ENCODE data around the gene HEY2.

The HEY2 gene

DNA sequence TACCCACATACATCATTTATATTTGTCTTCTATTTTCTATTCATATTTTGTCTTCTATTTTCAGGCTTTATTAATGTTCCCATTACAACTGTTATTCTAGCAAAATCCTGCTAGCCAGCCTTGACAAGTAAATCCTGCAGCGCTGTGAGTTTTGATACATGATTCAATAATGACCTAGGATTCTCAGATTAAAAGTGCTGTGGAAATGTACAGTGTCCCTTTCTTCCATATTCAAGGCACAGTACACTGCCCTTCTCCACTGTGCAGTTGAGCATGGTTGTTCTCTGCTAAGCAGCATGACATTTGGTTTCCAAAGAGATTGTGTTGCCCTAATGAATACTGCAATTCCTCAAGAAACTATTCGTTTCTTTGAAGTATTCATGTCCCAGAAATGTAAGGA is 5.8 kb upstream of the HEY2 start:
- DNase-seq (ENCODE audit: low read depth in 2 of 2): no peak

DNA sequence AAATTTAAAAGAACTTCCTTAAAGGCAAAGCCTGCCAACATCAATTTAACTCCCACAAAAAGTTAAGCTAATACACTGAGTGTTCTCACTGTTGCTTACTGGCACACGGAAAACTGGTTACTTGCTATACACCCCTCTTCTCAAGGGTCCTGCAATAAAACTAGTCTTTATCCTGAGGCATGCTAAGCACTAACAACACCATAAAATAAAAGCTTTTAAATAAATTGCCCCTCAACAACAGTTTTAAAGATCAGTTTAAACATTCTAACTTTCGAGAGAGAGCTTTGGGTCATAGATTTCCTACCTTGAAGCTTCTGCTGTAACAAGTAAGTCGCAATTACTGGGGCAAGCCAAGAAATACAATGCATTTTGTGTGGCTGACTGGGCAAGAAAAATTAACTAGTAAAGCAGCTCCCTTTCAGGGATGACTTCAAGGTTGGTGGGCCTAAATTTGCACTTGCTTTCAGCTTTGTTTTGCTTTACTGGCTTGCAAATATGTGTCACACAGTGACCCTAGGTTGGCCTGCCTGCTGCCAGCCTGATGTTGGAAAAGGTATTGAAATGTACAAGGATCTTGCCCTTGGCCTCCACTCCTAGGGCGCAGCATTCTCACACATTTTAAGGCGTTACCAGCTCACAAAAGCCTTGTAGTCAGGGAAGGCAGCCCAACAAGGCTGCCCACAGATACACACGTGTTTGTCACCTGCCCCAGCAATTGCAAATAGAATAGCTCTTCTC is 4.0 kb upstream of the HEY2 start:
- no peak for DNase-seq (ENCODE audit: low read depth in 2 of 2)

DNA sequence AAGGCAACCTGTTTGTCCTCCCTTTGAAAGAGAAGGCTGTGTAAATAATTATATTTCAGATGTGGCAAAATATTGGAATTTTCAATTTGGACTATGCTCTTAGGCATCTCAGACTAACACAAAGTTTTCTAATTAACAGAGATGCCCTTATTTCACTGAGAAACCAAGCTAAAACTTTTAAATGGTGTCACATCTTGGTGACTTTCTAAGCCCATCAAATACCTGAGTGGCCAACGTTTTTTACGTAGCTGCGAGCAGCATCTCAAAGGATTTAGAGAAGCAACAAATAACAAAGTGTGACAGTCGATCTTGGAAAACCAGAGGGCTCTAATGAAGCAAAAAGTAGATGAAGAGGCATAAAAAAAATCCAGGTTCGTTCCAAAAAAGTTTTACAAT is 3.4 kb upstream of the HEY2 start:
- DNase-seq (ENCODE audit: low read depth in 2 of 2): no peak

DNA sequence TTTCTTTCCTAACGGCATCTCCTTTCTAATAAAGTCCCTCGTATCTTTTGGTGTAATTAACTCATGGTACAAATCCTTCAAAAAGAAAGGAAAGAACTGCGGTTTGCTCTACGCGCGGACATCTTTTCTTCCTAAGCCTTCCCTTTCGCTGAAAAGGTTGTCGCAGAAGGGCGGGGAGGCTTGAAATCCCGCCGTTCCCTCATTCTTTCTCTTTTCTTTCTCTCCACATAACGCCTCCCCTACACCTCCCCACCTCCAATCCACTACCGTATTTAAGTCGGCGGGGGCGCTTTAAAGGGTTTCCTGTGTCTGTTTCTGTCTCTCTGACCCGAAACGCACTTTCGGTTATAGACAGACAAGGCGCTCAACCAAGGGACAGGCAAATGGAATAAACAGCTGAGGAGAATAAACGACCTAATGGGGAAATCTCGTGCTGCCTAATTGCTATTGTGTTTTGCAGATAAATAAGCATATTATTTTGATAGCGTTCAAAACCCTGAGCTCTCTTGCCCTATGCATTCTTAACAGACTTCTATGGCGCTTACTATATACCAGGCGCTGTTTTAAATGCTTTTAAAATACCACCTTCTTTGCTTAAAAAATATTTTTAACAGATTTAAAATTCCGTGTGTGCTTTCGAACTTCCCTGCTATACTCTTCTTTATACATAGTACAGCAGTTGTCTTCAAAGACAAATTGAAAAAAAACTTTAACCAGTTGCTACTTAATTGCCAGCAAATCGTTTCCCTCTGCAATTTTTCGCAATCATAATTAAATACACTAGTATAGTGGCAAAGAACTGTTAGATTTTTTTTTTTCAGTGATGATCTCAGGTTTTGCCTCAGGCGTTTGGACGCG is 2.5 kb upstream of the HEY2 start:
- peak; percentile 20 to 35 for DNase-seq (ENCODE audit: low read depth in 2 of 2)

DNA sequence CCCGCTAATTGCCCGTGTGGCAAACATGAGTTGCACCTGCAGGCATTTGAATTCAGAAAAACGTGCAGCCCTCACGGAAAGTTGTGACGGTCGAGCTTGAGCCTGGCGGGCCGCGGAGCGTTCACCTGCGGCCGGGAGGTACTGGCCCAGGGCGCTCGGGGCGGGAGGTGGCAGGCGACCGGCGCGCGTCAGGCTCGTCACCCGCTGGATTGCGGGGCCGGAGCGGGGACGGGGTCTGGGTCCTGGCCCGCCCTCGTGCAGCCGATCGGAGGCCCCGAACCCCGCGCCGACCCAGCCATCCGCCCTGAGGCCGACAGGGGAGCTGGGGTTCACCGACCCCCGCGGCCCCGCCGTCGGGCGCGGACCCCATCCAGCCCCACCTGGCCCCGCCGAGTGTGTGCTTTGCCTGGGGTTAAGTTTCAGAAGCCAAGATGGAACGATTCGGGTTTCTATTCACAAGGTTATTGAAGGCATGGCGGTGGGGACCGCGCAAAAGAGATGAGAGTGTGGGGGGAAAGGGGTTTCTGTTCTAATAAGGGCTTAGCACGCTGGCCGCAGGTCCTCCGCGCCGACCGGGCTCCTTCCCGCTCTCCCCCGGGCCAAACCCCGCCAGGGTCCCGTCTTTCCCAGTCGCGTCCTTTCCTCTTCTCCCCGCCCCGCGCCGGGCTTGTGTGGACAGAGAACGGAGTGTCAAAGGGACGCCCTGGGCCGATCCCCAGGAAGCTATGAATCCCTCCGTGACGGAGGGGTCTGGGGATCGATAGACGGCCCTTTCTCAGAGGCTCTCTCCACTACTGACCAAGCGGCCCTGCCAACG is 1.6 kb upstream of the HEY2 start:
- no peak for DNase-seq (ENCODE audit: low read depth in 2 of 2)

DNA sequence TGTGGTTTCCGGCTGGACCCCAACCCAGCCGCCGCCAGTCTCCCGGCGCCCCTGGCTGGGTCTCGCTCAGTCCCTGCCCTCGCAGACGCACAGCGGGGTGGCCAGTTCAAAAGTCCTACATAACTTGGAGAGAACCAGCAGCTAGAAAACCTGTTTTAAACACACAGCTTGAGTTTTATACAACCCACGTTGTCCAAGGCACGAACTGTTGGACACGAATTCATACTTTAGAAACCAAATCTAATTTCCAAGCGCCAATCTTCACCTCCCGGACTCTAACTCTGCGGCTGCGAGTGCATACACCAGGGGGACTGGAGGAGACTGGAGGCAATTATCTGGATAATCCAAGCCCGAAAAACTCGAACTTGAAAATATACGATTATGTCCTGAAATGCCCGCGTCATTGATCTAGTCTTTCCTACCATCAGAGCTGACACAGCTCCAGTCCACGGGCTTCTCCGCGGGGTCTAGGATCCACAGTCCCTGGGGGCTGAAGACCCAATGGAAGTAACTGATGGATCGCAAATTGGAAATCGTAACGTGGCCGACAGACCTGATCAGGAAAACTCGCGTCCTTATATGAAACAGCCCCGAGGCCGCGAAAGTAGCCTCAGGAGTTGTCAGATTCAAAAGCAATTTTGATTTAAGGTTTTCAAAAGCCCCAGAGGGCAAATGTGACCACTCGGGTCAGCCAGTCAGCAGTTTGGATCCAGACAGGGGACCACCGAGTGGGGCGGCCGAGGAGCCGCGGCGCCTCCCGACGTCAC is 843 bp upstream of the HEY2 start:
- no peak for DNase-seq (ENCODE audit: low read depth in 2 of 2)

DNA sequence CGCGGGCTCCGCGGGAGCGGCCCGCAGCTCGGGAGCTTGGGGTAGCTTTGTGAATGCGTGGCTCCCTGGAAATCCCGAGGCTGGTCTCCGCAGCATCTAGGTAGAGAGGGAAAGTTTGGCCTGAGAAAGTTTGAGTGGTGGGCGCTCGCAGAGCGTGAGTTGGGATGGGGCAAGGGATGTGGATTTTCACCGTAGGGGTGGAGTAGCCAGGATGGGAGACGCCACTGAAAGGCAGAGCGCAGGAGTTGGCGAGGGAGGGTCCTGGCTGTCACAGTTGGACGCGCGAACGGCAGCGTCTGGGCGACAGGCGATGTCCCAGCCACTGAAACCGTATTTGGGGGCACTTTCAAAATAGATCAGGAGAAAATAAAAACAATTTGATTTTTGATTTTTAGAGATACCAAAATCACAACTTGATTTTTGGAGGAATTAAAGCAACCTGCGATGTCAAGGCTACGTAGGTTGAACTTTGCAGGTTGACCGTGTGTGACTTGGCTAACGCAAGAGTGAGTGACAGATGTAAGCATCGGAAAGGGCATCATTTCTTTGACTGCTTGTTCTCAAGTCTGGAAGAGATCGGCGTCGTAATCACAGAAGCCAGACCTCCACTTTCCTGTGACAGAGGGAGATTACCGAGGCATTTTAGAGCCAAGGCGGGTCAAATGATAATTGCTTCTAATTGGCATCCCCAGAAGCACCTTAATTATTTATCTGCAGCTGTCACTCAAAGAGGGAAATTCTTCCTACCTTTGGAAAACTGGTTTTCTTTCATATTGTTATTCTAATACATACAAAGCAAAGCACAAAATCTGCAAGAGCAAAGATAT is 646 bp downstream of the HEY2 start:
- no peak for DNase-seq (ENCODE audit: low read depth in 2 of 2)

DNA sequence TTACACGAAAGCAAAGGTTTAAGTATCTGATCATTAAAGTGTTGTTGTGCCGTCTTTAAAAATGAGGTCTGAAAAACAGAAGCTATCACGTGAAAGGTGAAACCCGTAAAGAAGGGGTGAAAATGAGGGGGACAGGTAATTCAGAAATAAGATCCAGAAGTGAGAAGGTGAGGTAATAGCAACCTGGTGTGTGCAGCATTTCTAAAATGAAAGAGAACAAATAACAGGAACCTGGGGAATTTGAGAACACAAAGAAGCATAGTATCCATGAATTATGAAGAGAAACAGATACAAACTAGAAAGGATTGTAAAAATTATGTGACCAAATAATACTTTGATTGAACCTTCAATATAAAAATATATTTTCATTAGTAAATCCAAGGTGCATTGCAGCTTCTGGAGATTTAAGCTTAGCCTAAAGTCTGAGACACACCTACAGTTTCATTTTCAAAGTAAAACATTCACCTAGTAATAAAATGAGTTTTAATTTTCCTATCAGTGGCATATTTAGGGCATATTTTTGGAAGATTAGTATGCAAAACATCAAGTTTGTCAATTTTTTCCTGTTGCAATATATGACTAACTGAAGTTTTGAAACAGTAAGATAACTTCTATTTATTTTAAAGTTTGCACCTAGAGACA is 1.4 kb downstream of the HEY2 start:
- DNase-seq (ENCODE audit: low read depth in 2 of 2): no peak

DNA sequence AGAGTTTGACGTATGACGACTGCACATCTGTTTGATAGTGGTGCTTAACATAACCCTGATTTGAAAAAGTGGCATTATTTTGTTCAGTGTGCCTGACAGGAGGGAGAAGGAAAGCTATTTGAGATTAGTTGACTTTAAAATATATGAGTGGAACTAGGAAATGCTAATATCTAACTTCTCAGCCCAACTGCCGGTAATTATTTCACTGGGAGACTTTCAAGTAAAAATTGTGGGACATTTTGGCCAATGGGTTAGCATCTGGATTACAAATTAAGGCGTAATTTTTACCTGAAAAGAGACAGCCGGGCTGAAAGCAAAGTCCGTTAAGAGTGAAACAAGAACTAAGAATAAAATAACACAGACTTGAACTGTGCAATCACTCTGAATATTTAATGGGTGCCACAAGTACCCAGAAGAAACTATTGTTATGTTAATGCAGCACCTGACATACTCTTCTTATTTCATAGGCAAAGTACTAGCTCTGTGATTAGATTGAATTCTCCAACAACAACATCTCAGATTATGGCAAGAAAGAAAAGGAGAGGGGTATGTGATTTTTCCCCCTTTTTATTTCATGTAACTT is 2.0 kb downstream of the HEY2 start:
- DNase-seq (ENCODE audit: low read depth in 2 of 2): no peak

DNA sequence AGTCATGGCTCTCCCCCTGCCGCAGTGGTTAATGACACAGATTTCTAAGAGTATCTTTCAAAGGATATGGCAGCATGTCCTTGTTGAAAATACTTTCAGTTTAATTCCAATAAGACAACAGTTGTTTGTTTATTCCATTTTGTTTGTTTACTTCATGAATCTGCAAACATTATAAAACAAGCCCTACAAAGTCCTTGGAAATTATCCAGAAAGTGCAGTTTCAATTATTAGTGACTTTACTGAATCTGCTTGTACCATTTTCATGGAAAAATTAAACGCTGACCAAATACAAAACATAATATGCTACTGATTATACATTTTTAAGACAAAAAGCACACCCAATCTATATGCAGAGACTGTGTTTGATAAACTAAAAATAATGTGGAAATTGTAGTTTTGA is 3.3 kb downstream of the HEY2 start:
- DNase-seq (ENCODE audit: low read depth in 2 of 2): no peak

DNA sequence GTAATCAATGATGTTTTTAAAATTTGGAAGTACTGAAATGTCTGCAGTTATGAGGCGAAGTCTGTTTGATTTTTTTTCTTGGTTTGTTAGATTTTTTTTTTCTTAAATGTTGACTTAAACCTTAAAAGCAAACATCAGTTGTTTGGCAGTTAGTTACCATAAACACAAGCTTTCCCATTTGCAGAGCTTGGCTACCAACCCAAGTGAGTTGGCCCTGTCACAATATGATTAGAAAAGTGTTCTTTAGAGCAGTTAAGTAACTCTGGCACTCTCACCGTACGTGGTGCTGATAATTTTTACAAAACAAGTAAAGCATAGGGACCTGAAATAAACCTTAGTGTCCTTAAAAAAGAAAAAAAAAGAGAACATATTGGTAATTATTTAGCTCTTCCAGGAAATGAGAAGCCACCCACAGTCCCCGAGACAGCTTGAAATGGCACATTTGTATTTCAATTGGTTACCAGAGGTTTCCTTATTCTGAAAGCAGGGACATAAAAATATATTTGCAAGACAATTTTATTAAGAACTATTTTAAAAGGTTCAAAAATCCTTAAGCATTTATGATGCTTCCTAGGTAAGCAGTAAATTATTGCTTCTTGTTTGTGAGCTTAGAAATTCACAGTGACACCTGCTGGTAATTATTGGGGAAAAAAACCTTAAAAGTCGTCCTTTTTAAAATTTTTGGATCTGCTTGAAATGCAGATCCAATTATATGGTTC is 3.9 kb downstream of the HEY2 start:
- DNase-seq (ENCODE audit: low read depth in 2 of 2): no peak

DNA sequence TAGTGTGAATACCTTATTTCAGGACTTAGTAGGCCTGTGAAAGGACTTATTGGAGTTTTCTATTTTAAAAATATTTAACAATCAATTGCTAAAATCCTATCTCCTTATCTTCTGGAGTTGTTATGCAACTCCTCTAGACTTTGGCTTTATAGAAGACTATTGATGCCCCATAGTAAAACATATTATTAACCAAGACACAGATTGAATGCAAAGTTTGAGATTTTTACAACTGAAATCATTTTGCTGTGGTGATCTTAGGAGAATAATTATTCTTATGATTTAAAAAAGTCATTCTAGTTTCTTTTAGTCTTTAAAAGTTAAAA is 4.5 kb downstream of the HEY2 start:
- no peak for DNase-seq (ENCODE audit: low read depth in 2 of 2)

DNA sequence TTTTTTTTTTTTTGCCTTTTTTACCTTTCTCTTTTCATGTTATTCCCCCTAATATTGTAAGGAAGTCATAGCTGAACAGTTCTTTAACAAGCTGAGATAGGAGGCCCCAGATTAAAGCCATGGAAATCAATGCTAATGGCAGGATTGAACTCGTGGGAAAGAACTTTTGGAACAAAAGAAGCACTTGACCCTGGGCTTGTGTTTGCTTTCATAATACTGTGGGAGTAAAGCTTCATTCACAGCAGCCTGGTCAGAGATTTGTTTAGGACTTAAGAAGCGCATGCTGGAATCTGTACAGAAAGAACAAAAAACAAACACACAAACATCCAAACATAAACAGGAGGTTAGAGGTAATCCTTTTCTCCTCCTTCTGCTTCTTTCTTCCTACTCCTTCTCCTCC is 5.1 kb downstream of the HEY2 start:
- DNase-seq (ENCODE audit: low read depth in 2 of 2): no peak

DNA sequence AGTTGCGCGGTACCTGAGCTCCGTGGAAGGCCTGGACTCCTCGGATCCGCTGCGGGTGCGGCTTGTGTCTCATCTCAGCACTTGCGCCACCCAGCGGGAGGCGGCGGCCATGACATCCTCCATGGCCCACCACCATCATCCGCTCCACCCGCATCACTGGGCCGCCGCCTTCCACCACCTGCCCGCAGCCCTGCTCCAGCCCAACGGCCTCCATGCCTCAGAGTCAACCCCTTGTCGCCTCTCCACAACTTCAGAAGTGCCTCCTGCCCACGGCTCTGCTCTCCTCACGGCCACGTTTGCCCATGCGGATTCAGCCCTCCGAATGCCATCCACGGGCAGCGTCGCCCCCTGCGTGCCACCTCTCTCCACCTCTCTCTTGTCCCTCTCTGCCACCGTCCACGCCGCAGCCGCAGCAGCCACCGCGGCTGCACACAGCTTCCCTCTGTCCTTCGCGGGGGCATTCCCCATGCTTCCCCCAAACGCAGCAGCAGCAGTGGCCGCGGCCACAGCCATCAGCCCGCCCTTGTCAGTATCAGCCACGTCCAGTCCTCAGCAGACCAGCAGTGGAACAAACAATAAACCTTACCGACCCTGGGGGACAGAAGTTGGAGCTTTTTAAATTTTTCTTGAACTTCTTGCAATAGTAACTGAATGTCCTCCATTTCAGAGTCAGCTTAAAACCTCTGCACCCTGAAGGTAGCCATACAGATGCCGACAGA is 9.9 kb downstream of the HEY2 start:
- no peak for DNase-seq (ENCODE audit: low read depth in 2 of 2)

DNA sequence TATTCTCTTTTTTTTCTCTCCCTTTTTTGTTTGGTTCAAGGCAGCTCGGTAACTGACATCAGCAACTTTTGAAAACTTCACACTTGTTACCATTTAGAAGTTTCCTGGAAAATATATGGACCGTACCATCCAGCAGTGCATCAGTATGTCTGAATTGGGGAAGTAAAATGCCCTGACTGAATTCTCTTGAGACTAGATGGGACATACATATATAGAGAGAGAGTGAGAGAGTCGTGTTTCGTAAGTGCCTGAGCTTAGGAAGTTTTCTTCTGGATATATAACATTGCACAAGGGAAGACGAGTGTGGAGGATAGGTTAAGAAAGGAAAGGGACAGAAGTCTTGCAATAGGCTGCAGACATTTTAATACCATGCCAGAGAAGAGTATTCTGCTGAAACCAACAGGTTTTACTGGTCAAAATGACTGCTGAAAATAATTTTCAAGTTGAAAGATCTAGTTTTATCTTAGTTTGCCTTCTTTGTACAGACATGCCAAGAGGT is 10.6 kb downstream of the HEY2 start:
- no peak for DNase-seq (ENCODE audit: low read depth in 2 of 2)

DNA sequence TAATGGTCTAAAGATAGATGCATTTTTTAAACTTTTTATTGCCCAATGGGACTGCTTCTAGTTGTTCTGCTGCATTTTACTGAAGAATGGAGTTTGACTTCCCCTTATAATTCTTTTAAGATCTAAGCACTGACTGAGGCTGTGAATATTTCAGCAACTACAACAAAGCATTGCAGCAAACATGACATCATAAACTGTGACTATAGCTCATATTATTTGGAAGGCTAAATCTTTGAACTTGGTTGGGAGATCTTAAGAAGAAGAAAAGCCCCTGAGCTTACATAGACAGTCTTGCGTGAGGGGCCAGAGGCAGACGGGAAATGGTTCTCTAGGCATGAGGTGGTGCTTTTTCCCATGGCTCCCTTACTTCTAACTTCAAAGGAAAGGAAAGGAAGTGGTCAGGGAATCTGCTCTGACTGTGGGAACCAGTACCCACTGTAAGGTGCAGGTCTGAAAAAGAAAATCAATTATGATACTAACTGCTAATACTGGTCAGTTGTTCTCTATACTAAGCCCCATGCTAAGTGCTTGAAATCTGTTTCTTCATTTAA is 14.8 kb downstream of the HEY2 start:
- DNase-seq (ENCODE audit: low read depth in 2 of 2): no peak

DNA sequence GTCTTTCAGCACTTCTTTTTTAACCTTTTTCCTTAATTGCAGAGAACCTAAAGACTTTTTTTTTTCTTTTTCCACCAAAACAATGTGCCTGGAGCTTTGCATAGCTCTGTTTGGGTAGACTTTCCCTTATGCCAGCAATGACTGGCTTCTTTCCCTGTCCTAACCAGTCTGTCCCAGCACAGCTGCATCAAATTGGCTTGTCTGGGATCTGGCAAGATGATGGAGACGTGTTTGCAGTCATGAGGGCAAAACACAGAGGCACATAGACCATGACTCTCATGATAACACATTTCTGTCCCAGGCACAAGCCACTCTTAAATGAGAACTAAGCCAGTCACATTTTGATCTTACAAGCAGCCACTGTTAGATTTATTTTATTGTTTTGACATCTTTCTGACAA is 16.5 kb downstream of the HEY2 start:
- DNase-seq (ENCODE audit: low read depth in 2 of 2): no peak

DNA sequence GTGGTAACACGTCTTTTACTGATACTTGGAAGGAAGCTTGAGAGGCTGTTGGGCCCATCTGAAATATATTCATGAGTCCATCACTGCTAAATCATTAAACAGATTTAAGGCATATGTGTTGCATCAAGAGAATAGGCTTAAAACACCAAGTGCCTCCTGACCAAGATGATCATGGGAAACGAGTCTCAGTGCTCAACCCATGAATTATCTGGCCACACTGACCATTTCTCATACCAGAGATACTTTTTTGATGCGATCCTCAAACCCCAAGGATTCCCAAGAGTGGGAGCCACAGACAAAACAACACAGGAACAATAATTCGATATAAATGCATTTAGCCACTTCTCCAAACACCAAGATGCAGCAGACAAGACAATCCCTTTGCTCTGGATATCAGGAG is 17.2 kb downstream of the HEY2 start:
- no peak for DNase-seq (ENCODE audit: low read depth in 2 of 2)
